ENCODE data around the gene PHACTR3.

The PHACTR3 gene

GRCh38 chr20:59737816-59738215, 133.5 kb downstream of the PHACTR3 start:
- DNase-seq: no peak

- no peak for DNase-seq
Observed at GRCh38 chr20:59738851-59739250, 134.5 kb downstream of the PHACTR3 start.

- DNase-seq: no peak
Observed at GRCh38 chr20:59740621-59741020, 136.3 kb downstream of the PHACTR3 start.

- no peak for DNase-seq
Observed at GRCh38 chr20:59741073-59741472, 136.7 kb downstream of the PHACTR3 start.

GRCh38 chr20:59742351-59743095, 138.2 kb downstream of the PHACTR3 start:
- DNase-seq: no peak

- no peak for DNase-seq
Observed at GRCh38 chr20:59743308-59743707, 139.0 kb downstream of the PHACTR3 start.

- no peak for DNase-seq
Observed at GRCh38 chr20:59743767-59744485, 139.6 kb downstream of the PHACTR3 start.

- no peak for DNase-seq
Observed at GRCh38 chr20:59744756-59745155, 140.4 kb downstream of the PHACTR3 start.

GRCh38 chr20:59745201-59745600, 140.9 kb downstream of the PHACTR3 start:
- DNase-seq: no peak

- DNase-seq: no peak
Observed at GRCh38 chr20:59745716-59746115, 141.4 kb downstream of the PHACTR3 start.

GRCh38 chr20:59746155-59746554, 141.8 kb downstream of the PHACTR3 start:
- no peak for DNase-seq

GRCh38 chr20:59747671-59748515, 143.6 kb downstream of the PHACTR3 start:
- DNase-seq: no peak

GRCh38 chr20:59748619-59749191, 144.4 kb downstream of the PHACTR3 start:
- DNase-seq: no peak

- DNase-seq: no peak
Observed at GRCh38 chr20:59749301-59749700, 145.0 kb downstream of the PHACTR3 start.

- DNase-seq: no peak
Observed at GRCh38 chr20:59750209-59750840, 146.0 kb downstream of the PHACTR3 start.

GRCh38 chr20:59751075-59751711, 146.9 kb downstream of the PHACTR3 start:
- DNase-seq: peak; percentile 70

- DNase-seq: peak; percentile 79
Observed at GRCh38 chr20:59752101-59752586, 147.8 kb downstream of the PHACTR3 start.

- peak; percentile 30 for DNase-seq
Observed at GRCh38 chr20:59752704-59753460, 148.5 kb downstream of the PHACTR3 start.

- DNase-seq: no peak
Observed at GRCh38 chr20:59753836-59754235, 149.5 kb downstream of the PHACTR3 start.

GRCh38 chr20:59754551-59754950, 150.2 kb downstream of the PHACTR3 start:
- DNase-seq: no peak

GRCh38 chr20:59756241-59756640, 151.9 kb downstream of the PHACTR3 start:
- DNase-seq: no peak

All from inflammatory macrophage treated with lipopolysaccharide for 4 hours (primary cell).